H1 (cell line): Measurements from ENCODE around the gene POLR3F. TPM values are rescaled to one million over a fixed set of nuclear protein-coding genes. Genes with fewer than 3 reads are reported as not detected.
A peak's percentile ranks its signal among the peaks of the same experiment; 100 is the strongest.

ENCODE experiments used
- CTCF ChIA-PET: fragments of 300-600 bp; sonication (Branson Sonifier 250); formaldehyde crosslinking; loops from one replicate; lab custom pipeline; 2021; ENCODE audit not compliant: partially characterized antibody; lab: Charles Lee
- POLR2A ChIA-PET: fragments of 300-600 bp; sonication (Branson Sonifier 250); formaldehyde crosslinking; loops from one replicate; lab custom pipeline; 2021; ENCODE audit warnings: inconsistent platforms; ENCODE audit not compliant: partially characterized antibody; lab: Charles Lee
- DNase-seq, 2 experiments: peaks; one replicate each; pipeline versions ENCODE4 v3.0.0 to v3.0.0-alpha.2; 2010 to 2022; ENCODE audit warnings: low spot score in 2 of 2, low read depth in 1 of 2, mixed read lengths in 1 of 2
- FAIRE-seq: peaks from 2 replicates; lab custom pipeline; 2011; peaks lifted over from hg19 to GRCh38; lab: Jason Lieb, UNC
- H2AFZ ChIP-seq: 2 replicates; pipeline ENCODE4 v1.8.1; 2012; ENCODE audit warnings: low read length, inconsistent platforms
- H2AK5ac ChIP-seq: 2 replicates; pipeline ENCODE4 v1.6.1; 2013; ENCODE audit warnings: low read depth, low read length
- H2BK120ac ChIP-seq: replicated peaks from 2 replicates; pipeline ENCODE3; 2013; ENCODE audit warnings: low read depth, low read length, inconsistent platforms
- H2BK12ac ChIP-seq: 2 replicates; pipeline ENCODE4 v1.6.1; 2013; ENCODE audit warnings: low read depth, low read length
- H2BK15ac ChIP-seq: 2 replicates; pipeline ENCODE4 v1.6.1; 2013; ENCODE audit warnings: low read length
- H2BK20ac ChIP-seq: 2 replicates; pipeline ENCODE4 v1.6.1; 2013; ENCODE audit warnings: low read length
- H2BK5ac ChIP-seq: 2 replicates; pipeline ENCODE4 v1.6.1; 2013; ENCODE audit warnings: low read depth, low read length
- H3K14ac ChIP-seq: 2 replicates; pipeline ENCODE4 v1.6.1; 2013; ENCODE audit warnings: inconsistent platforms; ENCODE audit not compliant: insufficient read length
- H3K18ac ChIP-seq: 2 replicates; pipeline ENCODE4 v1.6.1; 2013; ENCODE audit warnings: low read length; ENCODE audit errors: extremely low read depth
- H3K23ac ChIP-seq: 2 replicates; pipeline ENCODE4 v1.6.1; 2013; ENCODE audit warnings: inconsistent platforms; ENCODE audit not compliant: insufficient read length
- H3K23me2 ChIP-seq: 2 replicates; pipeline ENCODE4 v1.6.1; 2013; ENCODE audit warnings: low read depth, low read length
- H3K27ac ChIP-seq: 2 replicates; pipeline ENCODE4 v1.6.1; 2011; ENCODE audit warnings: low read depth, low read length, inconsistent platforms
- H3K27me3 ChIP-seq, 4 experiments: replicated peaks in 1 of 4; 1 replicate in 1 of 4; 2 replicates in 3 of 4; pipeline versions ENCODE4 v1.6.1 to v1.8.1; 2011 to 2013; ENCODE audit warnings: low read length in 3 of 4, mild to moderate bottlenecking in 3 of 4, inconsistent platforms in 2 of 4, mixed read lengths in 2 of 4, moderate library complexity in 1 of 4; ENCODE audit not compliant: control insufficient read depth in 3 of 4, insufficient read depth in 3 of 4; ENCODE audit errors: extremely low read depth in 1 of 4
- H3K36me3 ChIP-seq, 4 experiments: 2 replicates each; pipeline versions ENCODE4 v1.6.1 to v1.8.1; 2011 to 2013; ENCODE audit warnings: mild to moderate bottlenecking in 4 of 4, low read length in 3 of 4, moderate library complexity in 2 of 4, control low read depth in 1 of 4, inconsistent platforms in 1 of 4; ENCODE audit not compliant: insufficient read depth in 4 of 4, control insufficient read depth in 2 of 4
- H3K4ac ChIP-seq: replicated peaks from 2 replicates; pipeline ENCODE3; 2013; ENCODE audit warnings: low read length, low read depth, mixed read lengths, inconsistent platforms; ENCODE audit not compliant: insufficient read length
- H3K4me1 ChIP-seq, 4 experiments: replicated peaks in 1 of 4; 1 replicate in 1 of 4; 2 replicates in 3 of 4; pipeline versions ENCODE4 v1.6.1 to v1.8.1; 2011 to 2013; ENCODE audit warnings: low read length in 3 of 4, inconsistent platforms in 2 of 4, mixed read lengths in 1 of 4; ENCODE audit not compliant: insufficient read depth in 4 of 4, control insufficient read depth in 3 of 4
- H3K4me2 ChIP-seq, 2 experiments: 2 replicates each; pipeline versions ENCODE4 v1.6.1 to v1.8.1; 2011 to 2013; ENCODE audit warnings: low read depth in 2 of 2, low read length in 2 of 2, control low read depth in 1 of 2, inconsistent platforms in 1 of 2, mild to moderate bottlenecking in 1 of 2; ENCODE audit not compliant: insufficient read depth in 1 of 2
- H3K4me3 ChIP-seq, 4 experiments: fragments of 200-600, 300-600 bp in 1 of 4; sonication (generic), shearing (Covaris generic), sonication (Bioruptor Twin) in 1 of 4; 2 replicates each; pipeline versions ENCODE4 v1.5.1 to v1.8.1; 2011 to 2016; ENCODE audit warnings: low read length in 4 of 4, low read depth in 3 of 4, control low read depth in 2 of 4, inconsistent platforms in 2 of 4, mild to moderate bottlenecking in 2 of 4, mixed read lengths in 1 of 4, moderate library complexity in 1 of 4; ENCODE audit not compliant: insufficient read depth in 2 of 4; ENCODE audit errors: extremely low read depth in 1 of 4
- H3K56ac ChIP-seq: replicated peaks from 2 replicates; pipeline ENCODE3; 2013; ENCODE audit warnings: low read depth, mild to moderate bottlenecking, mixed read lengths, low read length, inconsistent platforms; ENCODE audit not compliant: insufficient read length
- H3K79me1 ChIP-seq: 2 replicates; pipeline ENCODE4 v1.6.1; 2013; ENCODE audit warnings: low read depth, low read length, control low read depth
- H3K79me2 ChIP-seq, 2 experiments: 2 replicates each; pipeline versions ENCODE4 v1.6.1 to v1.8.1; 2012 to 2013; ENCODE audit warnings: low read length in 2 of 2, mild to moderate bottlenecking in 2 of 2, inconsistent platforms in 1 of 2; ENCODE audit not compliant: insufficient read depth in 2 of 2, control insufficient read depth in 1 of 2
- H3K9ac ChIP-seq, 4 experiments: replicated peaks in 1 of 4; 1 replicate in 1 of 4; 2 replicates in 3 of 4; pipeline versions ENCODE4 v1.6.1 to v1.8.1; 2011 to 2013; ENCODE audit warnings: low read depth in 3 of 4, low read length in 3 of 4, control low read depth in 2 of 4, mild to moderate bottlenecking in 2 of 4, moderate library complexity in 2 of 4, inconsistent platforms in 1 of 4; ENCODE audit errors: extremely low read depth in 1 of 4
- H3K9me3 ChIP-seq, 2 experiments: 2 replicates each; pipeline versions ENCODE4 v1.6.1 to v1.8.1; 2012 to 2013; ENCODE audit warnings: mild to moderate bottlenecking in 2 of 2, moderate library complexity in 2 of 2, control low read depth in 1 of 2, inconsistent platforms in 1 of 2, low read depth in 1 of 2, low read length in 1 of 2, mixed read lengths in 1 of 2; ENCODE audit not compliant: insufficient read depth in 2 of 2
- H4K20me1 ChIP-seq, 2 experiments: replicated peaks in 1 of 2; 2 replicates each; pipeline versions ENCODE3 to v1.8.1; 2011 to 2013; ENCODE audit warnings: inconsistent platforms in 2 of 2, low read length in 2 of 2, mild to moderate bottlenecking in 1 of 2; ENCODE audit not compliant: insufficient read depth in 2 of 2, control insufficient read depth in 1 of 2
- H4K5ac ChIP-seq: 2 replicates; pipeline ENCODE4 v1.6.1; 2013; ENCODE audit warnings: low read length, low read depth, mixed read lengths, inconsistent platforms; ENCODE audit not compliant: insufficient read length
- H4K8ac ChIP-seq: 2 replicates; pipeline ENCODE4 v1.8.0; 2013; ENCODE audit warnings: mild to moderate bottlenecking, moderate library complexity, low read length, inconsistent platforms; ENCODE audit not compliant: insufficient read depth; ENCODE audit errors: extremely low read depth
- H4K91ac ChIP-seq: replicated peaks from 2 replicates; pipeline ENCODE3; 2013; ENCODE audit warnings: low read length, mixed read lengths, inconsistent platforms; ENCODE audit not compliant: insufficient read length
- CBX8 ChIP-seq: fragments of 300-800, 300-1000 bp; sonication (generic); IDR thresholded peaks from 2 replicates; pipeline ENCODE4 v1.7.1; 2016; ENCODE audit warnings: low read depth, low read length, borderline replicate concordance
- CHD1 ChIP-seq: IDR thresholded peaks from 2 replicates; pipeline ENCODE4 v1.6.1; 2012; ENCODE audit warnings: low read depth, low read length, improper control_type of control experiment
- EP300 ChIP-seq, 2 experiments: IDR thresholded peaks; 1 replicate in 1 of 2; 2 replicates in 1 of 2; pipeline ENCODE4 v1.6.1; 2011 to 2012; ENCODE audit warnings: low read depth in 2 of 2, low read length in 2 of 2, mild to moderate bottlenecking in 2 of 2, borderline replicate concordance in 1 of 2, inconsistent platforms in 1 of 2, moderate library complexity in 1 of 2
- JUND ChIP-seq: IDR thresholded peaks from 2 replicates; pipeline ENCODE4 v1.6.1; 2011; ENCODE audit warnings: mild to moderate bottlenecking, improper control_type of control experiment, low read length
- SP1 ChIP-seq: IDR thresholded peaks from 2 replicates; pipeline ENCODE4 v1.6.1; 2011; ENCODE audit warnings: low read depth, low read length
- SUZ12 ChIP-seq: fragments of 200-600 bp; sonication (generic); IDR thresholded peaks from 2 replicates; pipeline ENCODE4 v1.6.1; 2012; ENCODE audit warnings: mild to moderate bottlenecking, inconsistent platforms, low read length, moderate library complexity, mixed read lengths
- TBP ChIP-seq: IDR thresholded peaks from 2 replicates; pipeline ENCODE4 v1.6.1; 2011; ENCODE audit warnings: low read depth, low read length, improper control_type of control experiment
- WGBS, 2 experiments: shearing (Covaris generic) in 1 of 2; methylation state at CpG; one replicate each; pipeline versions ENCODE4 v1.1.6 to v1.1.7; 2013 to 2015; ENCODE audit warnings: low lambda C conversion rate in 2 of 2, mixed read lengths in 2 of 2, inconsistent platforms in 1 of 2, low coverage in 1 of 2, missing lambda C conversion rate in 1 of 2; ENCODE audit not compliant: insufficient replicate concordance in 2 of 2, insufficient coverage in 1 of 2, insufficient read length in 1 of 2; ENCODE audit errors: extremely low coverage in 1 of 2, missing lambda C conversion rate in 1 of 2; 5-methylcytosine and 5-hydroxymethylcytosine counted together
- polyA plus RNA-seq, 7 experiments: library from polyadenylated mRNA; depleted of rRNA in 3 of 7; stranded (reverse) in 5 of 7; unstranded in 2 of 7; fragments of >200 nt in 5 of 7; fragments of 200-250 nt in 2 of 7; gene quantifications; 1 replicate in 5 of 7; 2 replicates in 1 of 7; 4 replicates in 1 of 7; pipeline versions ENCODE4 v1.2.1 to v1.2.3, GENCODE V29; 2011 to 2013; ENCODE audit warnings: missing spikeins in 2 of 7, mixed read lengths in 2 of 7
- total RNA-seq: library from RNA; stranded (reverse); fragmentation: NEBNext Ultra II Directional; extraction: Animal tissue kit (Norgen Biotek cat#: 25700); gene quantifications from 2 replicates; pipeline ENCODE4 v1.2.1, GENCODE V29; 2021

POLR3F gene
- total and polyA plus RNA-seq, 2 of the 8 experiments (the other 6 are each of a cell fraction or from before 2014, with no cell fraction given): 5.7 to 14.0 TPM

GRCh38 chr20:18506744-18507143 is 39.6 kb downstream of the POLR3F start:
- H3K9me3 ChIP-seq: no peaks in the 10 kb centered on the region
- peaks cover 2 to 21% (median 10%) of the 10 kb centered on the region in 4 experiments; a peak in 5 of 8 replicates for H3K36me3 ChIP-seq
- H2BK15ac ChIP-seq: no peak overlapping the region
- no peak overlapping the region for H2BK20ac ChIP-seq
- no peak overlapping the region for H3K4ac ChIP-seq
- H3K27ac ChIP-seq: no peak overlapping the region; the same call in 1 of the 2 replicates
- peak overlapping the region in 3 of 4 experiments; percentile 54 to 95 (median 86); a peak in 5 of 7 replicates for H3K9ac ChIP-seq
- no peak overlapping the region for H3K23ac ChIP-seq
- CTCF ChIA-PET: interaction anchor here (1.1 to 1.7 kb wide), 6 partner anchors 20 to 94 kb away, joined by 3 to 4 read pairs (median 3); no protein-coding TSS in a partner anchor
- TF ChIP-seq SP1: no peak
- TF ChIP-seq SUZ12: no peak
- no peak for TF ChIP-seq TBP
- TF ChIP-seq EP300 (IDR thresholded peaks at IDR 0.05; ENCODE audit: borderline replicate concordance in 1 of 2, low read depth in 2 of 2, low read length in 2 of 2): no peak
- no peak for TF ChIP-seq JUND
- TF ChIP-seq CHD1: no peak
- no peak for TF ChIP-seq CBX8
- TF ChIP-seq, all 59 proteins: peak for 0
- Histone ChIP-seq H3K79me1 (no peaks in the 10 kb centered on the region; the same call in 1 of the 2 replicates), H4K91ac (no peak overlapping the region), H3K79me2 (peaks cover 0 to 19% of the 10 kb centered on the region in 2 experiments; a peak in 3 of 4 replicates), H2AK5ac (no peak overlapping the region), H3K4me3 (peak overlapping the region; percentile 73 to 88 (median 80)), H2AFZ (peak overlapping the region; percentile 19), H2BK120ac (no peak overlapping the region), H4K5ac (peak overlapping the region; percentile 50), H3K4me2 (peak overlapping the region; percentile 80 to 93), H3K56ac (no peak overlapping the region), H4K20me1 (no peaks in the 10 kb centered on the region), H2BK5ac (no peak overlapping the region; the same call in 1 of the 2 replicates), H3K4me1 (peaks cover 0 to 6% (median 2%) of the 10 kb centered on the region in 4 experiments; a peak in 4 of 7 replicates), H3K14ac (no peak overlapping the region), H3K18ac (no peak overlapping the region), H2BK12ac (no peak overlapping the region; the same call in 1 of the 2 replicates), H3K27me3 (no peaks in the 10 kb centered on the region), H3K23me2 (peaks cover 3% of the 10 kb centered on the region; the same call in 1 of the 2 replicates), H4K8ac (no peak overlapping the region)
- WGBS, 2 experiments: 59% methylated on average over 8 of the region's 8 CpGs; no CpG with 5 or more reads in 1 of the 2 experiments
- DNase-seq (no peak), FAIRE-seq (no peak)
- POLR2A ChIA-PET: interaction anchor here (0.7 to 4.9 kb wide), 18 partner anchors 9 to 219 kb away, joined by 3 to 55 read pairs (median 4); partner anchors contain the start of genes DZANK1, POLR3F, RBBP9 and SMIM26
